Erythroblast (primary cell): ENCODE measurements around the gene FOXD4.
"Not testable (repeated sequence)": the region's sequence is repeated elsewhere in the genome, so short reads cannot be mapped to it uniquely, and the experiment has no call there.

Experiments
- GATA1 ChIP-seq: IDR thresholded peaks from 2 replicates; pipeline ENCODE4 v1.6.1; 2011; ENCODE audit warnings: low read depth, mild to moderate bottlenecking, control low read depth, low read length, moderate library complexity
- POLR2A ChIP-seq: IDR thresholded peaks from 2 replicates; pipeline ENCODE4 v1.6.1; 2011; ENCODE audit warnings: mild to moderate bottlenecking, low read length

GRCh38 chr9:94992-95391 is 23.2 kb downstream of the FOXD4 start:
- not testable (repeated sequence) for TF ChIP-seq POLR2A, GATA1
